Caco-2 (cell line): Measurements from ENCODE around the gene NFATC4. TPM values are rescaled to one million over a fixed set of nuclear protein-coding genes. Genes with fewer than 3 reads are reported as not detected.

Experiments
- BruUV-seq: library from RNA; stranded (reverse); fragments of 400-500 nt; replicated peaks from 2 replicates; lab custom pipeline; 2021; lab: Mats Ljungman, UMichigan
- CTCF ChIA-PET: fragments of 300-600 bp; sonication (Branson Sonifier 250); formaldehyde crosslinking; loops from one replicate; lab custom pipeline; 2022; ENCODE audit warnings: antibody characterized with exemption; lab: Charles Lee
- POLR2A ChIA-PET: fragments of 300-600 bp; sonication (Branson Sonifier 250); formaldehyde crosslinking; loops from one replicate; lab custom pipeline; 2022; ENCODE audit warnings: antibody characterized with exemption; lab: Charles Lee
- DNase-seq, 2 experiments: peaks; one replicate each; pipeline versions ENCODE4 v3.0.0 to v3.0.0-alpha.2; 2020 to 2022
- H3K27me3 ChIP-seq: replicated peaks from 2 replicates; pipeline ENCODE4 v1.6.0; 2011; ENCODE audit warnings: low read length; ENCODE audit not compliant: control insufficient read depth, insufficient read depth
- H3K36me3 ChIP-seq: 2 replicates; pipeline ENCODE4 v1.5.1; 2011; ENCODE audit warnings: low read length; ENCODE audit not compliant: control insufficient read depth, insufficient read depth
- H3K4me1 ChIP-seq: fragments of 250-450 bp; sonication (Bioruptor Pico); 2 replicates; pipeline ENCODE4 v1.5.1; 2020; ENCODE audit warnings: mild to moderate bottlenecking
- H3K4me3 ChIP-seq: 2 replicates; pipeline ENCODE4 v1.5.1; 2011; ENCODE audit warnings: low read depth, mild to moderate bottlenecking, control low read depth, low read length
- H3K9me3 ChIP-seq: fragments of 250-450 bp; sonication (Bioruptor Pico); 2 replicates; pipeline ENCODE4 v1.5.1; 2020; ENCODE audit warnings: mild to moderate bottlenecking, moderate library complexity
- H3K27ac Mint-ChIP-seq: one replicate; pipeline ENCODE4 v1.8.0; 2022; ENCODE audit warnings: mixed read lengths; ENCODE audit not compliant: unreplicated experiment
- H3K27me3 Mint-ChIP-seq: one replicate; pipeline ENCODE4 v1.8.0; 2022; ENCODE audit warnings: mixed read lengths; ENCODE audit not compliant: insufficient read depth, unreplicated experiment
- H3K36me3 Mint-ChIP-seq: one replicate; pipeline ENCODE4 v1.8.0; 2022; ENCODE audit warnings: mild to moderate bottlenecking, mixed read lengths; ENCODE audit not compliant: insufficient read depth, unreplicated experiment
- H3K4me1 Mint-ChIP-seq: one replicate; pipeline ENCODE4 v1.8.0; 2022; ENCODE audit warnings: low read depth, mixed read lengths; ENCODE audit not compliant: unreplicated experiment
- H3K4me3 Mint-ChIP-seq: one replicate; pipeline ENCODE4 v1.8.0; 2022; ENCODE audit warnings: mild to moderate bottlenecking, moderate library complexity, mixed read lengths; ENCODE audit not compliant: unreplicated experiment
- H3K9me3 Mint-ChIP-seq: one replicate; pipeline ENCODE4 v1.8.0; 2022; ENCODE audit warnings: mixed read lengths; ENCODE audit not compliant: unreplicated experiment
- CTCF ChIP-seq, 2 experiments: fragments of 200-600 bp in 1 of 2; IDR thresholded peaks; 1 replicate in 1 of 2; 2 replicates in 1 of 2; pipeline versions ENCODE4 v1.5.1 to v1.8.0; 2011 to 2022; ENCODE audit warnings: antibody characterized with exemption in 1 of 2, control low read depth in 1 of 2, inconsistent platforms in 1 of 2, low read depth in 1 of 2, low read length in 1 of 2, mild to moderate bottlenecking in 1 of 2, moderate library complexity in 1 of 2; ENCODE audit not compliant: insufficient read depth in 1 of 2, severe bottlenecking in 1 of 2, unreplicated experiment in 1 of 2
- intact Hi-C: fragments of 100-400 bp; cut with micrococcal nuclease; formaldehyde crosslinking; loops from one replicate; pipeline ENCODE4 v1.10.0; 2022; ENCODE audit not compliant: unreplicated experiment
- total RNA-seq: library from RNA; stranded (reverse); gene quantifications from 2 replicates; pipeline ENCODE4 v1.2.3, GENCODE V29; 2022

NFATC4 gene
- total RNA-seq, 1 experiment from 2014 or later: 0.88 TPM

DNA sequence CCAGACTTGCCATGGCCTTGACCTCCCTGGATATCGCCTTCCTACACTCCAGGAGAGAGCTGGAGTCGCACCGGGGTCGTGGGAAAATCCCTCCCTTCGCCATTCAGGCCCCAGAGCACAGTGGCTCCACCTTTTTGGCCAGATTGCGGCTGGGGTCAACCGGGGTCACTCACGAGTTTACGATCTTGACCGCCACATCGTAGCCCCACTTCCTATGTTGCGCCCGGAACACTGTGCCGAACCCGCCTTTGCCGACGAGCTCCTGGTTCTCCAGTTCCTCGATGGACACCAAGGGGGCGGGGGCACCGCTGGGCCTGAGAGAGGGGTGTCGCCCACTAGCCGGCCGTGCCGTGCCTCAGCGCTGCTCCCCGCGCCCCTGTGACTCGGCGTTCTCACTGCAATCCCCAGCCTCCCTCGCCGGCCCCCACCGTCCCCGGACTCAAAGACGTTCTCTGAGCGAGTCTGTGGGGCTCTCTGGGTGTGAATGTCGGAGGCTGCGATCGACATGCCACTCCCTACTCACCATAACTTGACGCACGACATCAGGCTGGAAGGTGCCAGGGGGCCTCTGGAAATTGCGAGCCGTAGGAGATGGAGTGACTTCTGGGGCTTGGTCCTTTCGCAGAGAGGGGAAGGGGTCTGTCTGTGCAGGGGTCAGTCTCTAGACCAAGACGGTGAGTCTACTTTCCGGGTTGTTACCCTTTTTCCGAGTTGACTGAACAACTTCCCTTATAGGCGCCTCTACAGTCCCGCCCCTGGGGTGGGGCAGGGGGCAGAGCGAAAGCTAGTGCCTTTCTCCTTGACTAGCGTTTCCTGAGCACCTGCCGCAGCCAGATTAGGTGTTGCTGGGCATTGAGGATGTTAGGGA lies 28.5 kb upstream of the NFATC4 start, which contains the start of gene RIPK3:
TSS of gene RIPK3 (minus strand) at position 708 of the 868 bp plus-strand sequence. CDS start at position 543, 165 bp downstream.
- CTCF ChIA-PET: interaction anchor here (0.7 to 1.7 kb wide), 2 partner anchors 92 kb away, joined by 4 to 6 read pairs; no protein-coding TSS in a partner anchor
- no peaks in the 10 kb centered on the region for H3K36me3 ChIP-seq
- H3K4me3 ChIP-seq: peak within 1 kb of the TSS; percentile 37
- peak within 1 kb of the TSS; percentile 60 for H3K4me3 Mint-ChIP-seq
- no peak for DNase-seq
- H3K9me3 Mint-ChIP-seq: no peaks in the 10 kb centered on the region
- no peaks in the 10 kb centered on the region for H3K36me3 Mint-ChIP-seq
- H3K27me3 ChIP-seq: no peaks in the 10 kb centered on the region; the same call in 1 of the 2 replicates
- intact Hi-C loops: no loop called here
- H3K9me3 ChIP-seq: no peaks in the 10 kb centered on the region
- BruUV-seq: no TSS peak
- 0 out of 2 replicates have a peak, but pooled peaks cover 7% of the 10 kb centered on the region for H3K4me1 ChIP-seq
- H3K27me3 Mint-ChIP-seq: peaks cover 3% of the 10 kb centered on the region
- H3K27ac Mint-ChIP-seq: no peak within 1 kb of the TSS
- H3K4me1 Mint-ChIP-seq: peaks cover 6% of the 10 kb centered on the region
- POLR2A ChIA-PET: no interaction called here
- no peak for TF ChIP-seq CTCF (IDR thresholded peaks at IDR 0.05; ENCODE audit: insufficient read depth in 1 of 2, low read depth in 1 of 2, low read length in 1 of 2, severe bottlenecking in 1 of 2, unreplicated experiment in 1 of 2)

GRCh38 chr14:24340606-24341005 lies 27.4 kb upstream of the NFATC4 start:
- ChIA-PET CTCF (no interaction called here), POLR2A (no interaction called here)
- H3K27me3 ChIP-seq: no peaks in the 10 kb centered on the region; the same call in none of the 2 replicates
- H3K9me3 Mint-ChIP-seq: no peaks in the 10 kb centered on the region
- peaks cover 3% of the 10 kb centered on the region for H3K27me3 Mint-ChIP-seq
- H3K27ac Mint-ChIP-seq: no peak overlapping the region
- intact Hi-C loops: no loop called here
- no peak for DNase-seq
- H3K4me1 ChIP-seq: 0 out of 2 replicates have a peak, but pooled peaks cover 7% of the 10 kb centered on the region
- H3K4me3 Mint-ChIP-seq: no peak overlapping the region
- BruUV-seq: no TSS peak
- H3K4me3 ChIP-seq: no peak overlapping the region
- H3K36me3 Mint-ChIP-seq: no peaks in the 10 kb centered on the region
- peaks cover 6% of the 10 kb centered on the region for H3K4me1 Mint-ChIP-seq
- no peak for TF ChIP-seq CTCF (IDR thresholded peaks at IDR 0.05; ENCODE audit: insufficient read depth in 1 of 2, low read depth in 1 of 2, low read length in 1 of 2, severe bottlenecking in 1 of 2, unreplicated experiment in 1 of 2)
- no peaks in the 10 kb centered on the region for H3K36me3 ChIP-seq
- no peaks in the 10 kb centered on the region for H3K9me3 ChIP-seq

DNA sequence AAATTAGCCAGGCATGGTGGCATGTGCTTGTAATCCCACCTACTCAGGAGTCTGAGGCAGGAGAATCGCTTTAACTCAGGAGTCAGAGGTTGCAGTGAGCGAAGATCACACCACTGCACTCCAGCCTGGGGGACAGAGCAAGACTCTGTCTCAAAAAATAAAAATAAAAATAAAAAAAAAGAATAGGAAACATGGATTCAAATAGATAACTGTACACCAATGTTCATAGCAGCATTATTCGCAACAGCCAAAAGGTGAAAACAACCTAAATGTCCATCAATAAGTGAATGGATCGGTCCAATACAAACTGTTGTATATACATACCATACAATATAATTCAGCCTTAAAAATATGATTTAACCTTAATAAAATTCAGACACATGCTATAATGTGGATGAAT lies 25.1 kb upstream of the NFATC4 start:
- Histone ChIP-seq H3K4me3 (no peak overlapping the region), H3K9me3 (no peaks in the 10 kb centered on the region), H3K4me1 (no peaks in the 10 kb centered on the region), H3K27me3 (no peaks in the 10 kb centered on the region; the same call in none of the 2 replicates), H3K36me3 (no peaks in the 10 kb centered on the region)
- H3K27me3 Mint-ChIP-seq: peaks cover 3% of the 10 kb centered on the region
- no peak for TF ChIP-seq CTCF (IDR thresholded peaks at IDR 0.05; ENCODE audit: insufficient read depth in 1 of 2, low read depth in 1 of 2, low read length in 1 of 2, severe bottlenecking in 1 of 2, unreplicated experiment in 1 of 2)
- POLR2A ChIA-PET: no interaction called here
- no peaks in the 10 kb centered on the region for H3K36me3 Mint-ChIP-seq
- no peak for DNase-seq
- H3K4me1 Mint-ChIP-seq: peaks cover 6% of the 10 kb centered on the region
- BruUV-seq: no TSS peak
- CTCF ChIA-PET: no interaction called here
- no peaks in the 10 kb centered on the region for H3K9me3 Mint-ChIP-seq
- no peak overlapping the region for H3K4me3 Mint-ChIP-seq
- intact Hi-C loops: no loop called here
- no peak overlapping the region for H3K27ac Mint-ChIP-seq
